H1 (cell line): ENCODE measurements around the gene TAP2. TPM values are rescaled to one million over a fixed set of nuclear protein-coding genes. Genes with fewer than 3 reads are reported as not detected.

ENCODE experiments used
- ASH2L ChIP-seq: fragments of 200-600, 300-600 bp; sonication (generic); IDR thresholded peaks from one replicate; pipeline ENCODE4 v1.7.1; 2017; ENCODE audit warnings: low read length
- EZH2 ChIP-seq: fragments of 200-600 bp; sonication (generic); IDR thresholded peaks from 2 replicates; pipeline ENCODE4 v1.7.1; 2012; ENCODE audit warnings: low read depth, mild to moderate bottlenecking, moderate library complexity, low read length, inconsistent platforms; ENCODE audit not compliant: severe bottlenecking
- GABPA ChIP-seq: IDR thresholded peaks from 2 replicates; pipeline ENCODE4 v1.6.1; 2011; ENCODE audit warnings: mild to moderate bottlenecking, low read length, moderate library complexity, borderline replicate concordance; ENCODE audit not compliant: insufficient read depth
- HDAC2 ChIP-seq, 2 experiments: fragments of 300-600 bp in 1 of 2; sonication (generic) in 1 of 2; IDR thresholded peaks; 2 replicates each; pipeline ENCODE4 v1.6.1; 2011 to 2012; ENCODE audit warnings: low read depth in 2 of 2, low read length in 2 of 2, mild to moderate bottlenecking in 2 of 2, moderate library complexity in 2 of 2, borderline replicate concordance in 1 of 2, inconsistent platforms in 1 of 2
- KDM1A ChIP-seq: fragments of 200-600, 300-600 bp; sonication (generic); IDR thresholded peaks from 2 replicates; pipeline ENCODE4 v1.7.1; 2016; ENCODE audit warnings: mild to moderate bottlenecking, low read length, borderline replicate concordance
- KDM5A ChIP-seq: fragments of 200-600 bp; IDR thresholded peaks from 2 replicates; pipeline ENCODE4 v1.7.1; 2012; ENCODE audit warnings: mild to moderate bottlenecking, low read length, inconsistent platforms, mixed read lengths
- SIX5 ChIP-seq: IDR thresholded peaks from 2 replicates; pipeline ENCODE4 v1.6.1; 2011; ENCODE audit warnings: mild to moderate bottlenecking, low read depth, low read length
- SP1 ChIP-seq: IDR thresholded peaks from 2 replicates; pipeline ENCODE4 v1.6.1; 2011; ENCODE audit warnings: low read depth, low read length
- TBP ChIP-seq: IDR thresholded peaks from 2 replicates; pipeline ENCODE4 v1.6.1; 2011; ENCODE audit warnings: low read depth, low read length, improper control_type of control experiment
- polyA plus RNA-seq, 7 experiments: library from polyadenylated mRNA; depleted of rRNA in 3 of 7; stranded (reverse) in 5 of 7; unstranded in 2 of 7; fragments of >200 nt in 5 of 7; fragments of 200-250 nt in 2 of 7; gene quantifications; 1 replicate in 5 of 7; 2 replicates in 1 of 7; 4 replicates in 1 of 7; pipeline versions ENCODE4 v1.2.1 to v1.2.3, GENCODE V29; 2011 to 2013; ENCODE audit warnings: missing spikeins in 2 of 7, mixed read lengths in 2 of 7
- total RNA-seq: library from RNA; stranded (reverse); fragmentation: NEBNext Ultra II Directional; extraction: Animal tissue kit (Norgen Biotek cat#: 25700); gene quantifications from 2 replicates; pipeline ENCODE4 v1.2.1, GENCODE V29; 2021
- TF ChIP-seq, protein P1 (sequence below): fragments of 300-600 bp; sonication (generic); IDR thresholded peaks from 2 replicates; pipeline ENCODE4 v1.7.1; 2012; ENCODE audit warnings: low read length, moderate library complexity, mild to moderate bottlenecking, inconsistent platforms; ENCODE audit not compliant: insufficient replicate concordance
- TF ChIP-seq, protein P2 (sequence below): IDR thresholded peaks from 2 replicates; pipeline ENCODE4 v1.6.1; 2012; ENCODE audit warnings: inconsistent platforms

The TAP2 gene
- total and polyA plus RNA-seq, 2 of the 8 experiments (the other 6 are each of a cell fraction or from before 2014, with no cell fraction given) = 11.3 to 27.2 TPM

DNA sequence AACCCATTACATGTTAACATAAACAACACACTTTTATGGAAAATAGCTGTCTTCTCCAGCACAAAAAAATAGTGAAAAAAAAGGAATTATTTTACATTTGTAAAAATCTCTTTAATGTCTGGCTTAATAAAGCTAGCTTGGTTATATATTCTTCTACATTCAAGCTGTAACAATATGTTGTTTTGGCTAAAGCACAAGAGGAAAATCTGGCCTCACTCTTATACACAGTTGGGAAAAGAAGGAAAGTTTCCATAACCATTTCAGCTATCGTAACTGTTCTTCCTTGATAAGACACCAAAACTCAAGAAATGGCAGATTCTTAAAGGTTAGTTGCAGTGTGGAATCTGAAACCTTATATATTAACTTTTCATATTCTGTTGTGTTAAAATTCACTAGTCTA, 29.4 kb downstream of the TAP2 start (continued):
- TF ChIP-seq, protein P1, sequence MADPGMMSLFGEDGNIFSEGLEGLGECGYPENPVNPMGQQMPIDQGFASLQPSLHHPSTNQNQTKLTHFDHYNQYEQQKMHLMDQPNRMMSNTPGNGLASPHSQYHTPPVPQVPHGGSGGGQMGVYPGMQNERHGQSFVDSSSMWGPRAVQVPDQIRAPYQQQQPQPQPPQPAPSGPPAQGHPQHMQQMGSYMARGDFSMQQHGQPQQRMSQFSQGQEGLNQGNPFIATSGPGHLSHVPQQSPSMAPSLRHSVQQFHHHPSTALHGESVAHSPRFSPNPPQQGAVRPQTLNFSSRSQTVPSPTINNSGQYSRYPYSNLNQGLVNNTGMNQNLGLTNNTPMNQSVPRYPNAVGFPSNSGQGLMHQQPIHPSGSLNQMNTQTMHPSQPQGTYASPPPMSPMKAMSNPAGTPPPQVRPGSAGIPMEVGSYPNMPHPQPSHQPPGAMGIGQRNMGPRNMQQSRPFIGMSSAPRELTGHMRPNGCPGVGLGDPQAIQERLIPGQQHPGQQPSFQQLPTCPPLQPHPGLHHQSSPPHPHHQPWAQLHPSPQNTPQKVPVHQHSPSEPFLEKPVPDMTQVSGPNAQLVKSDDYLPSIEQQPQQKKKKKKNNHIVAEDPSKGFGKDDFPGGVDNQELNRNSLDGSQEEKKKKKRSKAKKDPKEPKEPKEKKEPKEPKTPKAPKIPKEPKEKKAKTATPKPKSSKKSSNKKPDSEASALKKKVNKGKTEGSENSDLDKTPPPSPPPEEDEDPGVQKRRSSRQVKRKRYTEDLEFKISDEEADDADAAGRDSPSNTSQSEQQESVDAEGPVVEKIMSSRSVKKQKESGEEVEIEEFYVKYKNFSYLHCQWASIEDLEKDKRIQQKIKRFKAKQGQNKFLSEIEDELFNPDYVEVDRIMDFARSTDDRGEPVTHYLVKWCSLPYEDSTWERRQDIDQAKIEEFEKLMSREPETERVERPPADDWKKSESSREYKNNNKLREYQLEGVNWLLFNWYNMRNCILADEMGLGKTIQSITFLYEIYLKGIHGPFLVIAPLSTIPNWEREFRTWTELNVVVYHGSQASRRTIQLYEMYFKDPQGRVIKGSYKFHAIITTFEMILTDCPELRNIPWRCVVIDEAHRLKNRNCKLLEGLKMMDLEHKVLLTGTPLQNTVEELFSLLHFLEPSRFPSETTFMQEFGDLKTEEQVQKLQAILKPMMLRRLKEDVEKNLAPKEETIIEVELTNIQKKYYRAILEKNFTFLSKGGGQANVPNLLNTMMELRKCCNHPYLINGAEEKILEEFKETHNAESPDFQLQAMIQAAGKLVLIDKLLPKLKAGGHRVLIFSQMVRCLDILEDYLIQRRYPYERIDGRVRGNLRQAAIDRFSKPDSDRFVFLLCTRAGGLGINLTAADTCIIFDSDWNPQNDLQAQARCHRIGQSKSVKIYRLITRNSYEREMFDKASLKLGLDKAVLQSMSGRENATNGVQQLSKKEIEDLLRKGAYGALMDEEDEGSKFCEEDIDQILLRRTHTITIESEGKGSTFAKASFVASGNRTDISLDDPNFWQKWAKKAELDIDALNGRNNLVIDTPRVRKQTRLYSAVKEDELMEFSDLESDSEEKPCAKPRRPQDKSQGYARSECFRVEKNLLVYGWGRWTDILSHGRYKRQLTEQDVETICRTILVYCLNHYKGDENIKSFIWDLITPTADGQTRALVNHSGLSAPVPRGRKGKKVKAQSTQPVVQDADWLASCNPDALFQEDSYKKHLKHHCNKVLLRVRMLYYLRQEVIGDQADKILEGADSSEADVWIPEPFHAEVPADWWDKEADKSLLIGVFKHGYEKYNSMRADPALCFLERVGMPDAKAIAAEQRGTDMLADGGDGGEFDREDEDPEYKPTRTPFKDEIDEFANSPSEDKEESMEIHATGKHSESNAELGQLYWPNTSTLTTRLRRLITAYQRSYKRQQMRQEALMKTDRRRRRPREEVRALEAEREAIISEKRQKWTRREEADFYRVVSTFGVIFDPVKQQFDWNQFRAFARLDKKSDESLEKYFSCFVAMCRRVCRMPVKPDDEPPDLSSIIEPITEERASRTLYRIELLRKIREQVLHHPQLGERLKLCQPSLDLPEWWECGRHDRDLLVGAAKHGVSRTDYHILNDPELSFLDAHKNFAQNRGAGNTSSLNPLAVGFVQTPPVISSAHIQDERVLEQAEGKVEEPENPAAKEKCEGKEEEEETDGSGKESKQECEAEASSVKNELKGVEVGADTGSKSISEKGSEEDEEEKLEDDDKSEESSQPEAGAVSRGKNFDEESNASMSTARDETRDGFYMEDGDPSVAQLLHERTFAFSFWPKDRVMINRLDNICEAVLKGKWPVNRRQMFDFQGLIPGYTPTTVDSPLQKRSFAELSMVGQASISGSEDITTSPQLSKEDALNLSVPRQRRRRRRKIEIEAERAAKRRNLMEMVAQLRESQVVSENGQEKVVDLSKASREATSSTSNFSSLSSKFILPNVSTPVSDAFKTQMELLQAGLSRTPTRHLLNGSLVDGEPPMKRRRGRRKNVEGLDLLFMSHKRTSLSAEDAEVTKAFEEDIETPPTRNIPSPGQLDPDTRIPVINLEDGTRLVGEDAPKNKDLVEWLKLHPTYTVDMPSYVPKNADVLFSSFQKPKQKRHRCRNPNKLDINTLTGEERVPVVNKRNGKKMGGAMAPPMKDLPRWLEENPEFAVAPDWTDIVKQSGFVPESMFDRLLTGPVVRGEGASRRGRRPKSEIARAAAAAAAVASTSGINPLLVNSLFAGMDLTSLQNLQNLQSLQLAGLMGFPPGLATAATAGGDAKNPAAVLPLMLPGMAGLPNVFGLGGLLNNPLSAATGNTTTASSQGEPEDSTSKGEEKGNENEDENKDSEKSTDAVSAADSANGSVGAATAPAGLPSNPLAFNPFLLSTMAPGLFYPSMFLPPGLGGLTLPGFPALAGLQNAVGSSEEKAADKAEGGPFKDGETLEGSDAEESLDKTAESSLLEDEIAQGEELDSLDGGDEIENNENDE = no peak
- TF ChIP-seq GABPA (no peak), KDM1A (no peak), SIX5 (no peak), EZH2 (no peak), SP1 (no peak), HDAC2 (IDR thresholded peaks at IDR 0.05; ENCODE audit: borderline replicate concordance in 1 of 2, low read depth in 2 of 2, low read length in 2 of 2) (no peak), TBP (no peak), ASH2L (no peak), KDM5A (no peak)
- TF ChIP-seq, protein P2, sequence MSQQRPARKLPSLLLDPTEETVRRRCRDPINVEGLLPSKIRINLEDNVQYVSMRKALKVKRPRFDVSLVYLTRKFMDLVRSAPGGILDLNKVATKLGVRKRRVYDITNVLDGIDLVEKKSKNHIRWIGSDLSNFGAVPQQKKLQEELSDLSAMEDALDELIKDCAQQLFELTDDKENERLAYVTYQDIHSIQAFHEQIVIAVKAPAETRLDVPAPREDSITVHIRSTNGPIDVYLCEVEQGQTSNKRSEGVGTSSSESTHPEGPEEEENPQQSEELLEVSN = no peak
